Tibial nerve (tissue), 4 donors: ENCODE results near the gene TRAF6. TPM values are rescaled to one million over a fixed set of nuclear protein-coding genes. Genes with fewer than 3 reads are reported as not detected.

Experiments
- DNase-seq, 2 donors: peaks; one replicate each; pipeline ENCODE4 v3.0.0-alpha.2; 2019; ENCODE audit warnings: low spot score in 2 of 2
- H3K27ac ChIP-seq, 4 donors: fragments of 200-600 bp; sonication (generic) in 3 of 4; one replicate each; pipeline ENCODE4 v1.5.1; 2017 to 2019; ENCODE audit warnings: mild to moderate bottlenecking in 1 of 4
- H3K27me3 ChIP-seq, 2 donors: fragments of 200-600 bp; sonication (generic) in 1 of 2; one replicate each; pipeline versions ENCODE4 v1.5.1 to v1.6.0; 2017 to 2019
- H3K36me3 ChIP-seq, 3 donors: fragments of 200-600 bp; sonication (generic); one replicate each; pipeline ENCODE4 v1.5.1; 2018 to 2019
- H3K4me1 ChIP-seq, 4 donors: fragments of 200-600 bp; sonication (generic) in 3 of 4; one replicate each; pipeline ENCODE4 v1.5.1; 2017 to 2019
- H3K4me3 ChIP-seq, 4 donors: fragments of 200-600 bp; sonication (generic) in 3 of 4; one replicate each; pipeline ENCODE4 v1.5.1; 2017 to 2019; ENCODE audit warnings: mild to moderate bottlenecking in 1 of 4, moderate library complexity in 1 of 4
- H3K9me3 ChIP-seq, 4 donors: fragments of 200-600 bp; sonication (generic) in 3 of 4; one replicate each; pipeline ENCODE4 v1.5.1; 2017 to 2019
- CTCF ChIP-seq, 5 experiments: fragments of 200-600 bp in 3 of 5; fragments of 450-650 bp in 2 of 5; sonication (generic) in 3 of 5; IDR thresholded peaks; one replicate each; pipeline ENCODE4 v1.5.1; 2016 to 2019; ENCODE audit warnings: antibody characterized with exemption in 5 of 5, mild to moderate bottlenecking in 3 of 5, moderate library complexity in 2 of 5
- EP300 ChIP-seq, 2 donors: sonication (generic); formaldehyde crosslinking; IDR thresholded peaks; one replicate each; pipeline ENCODE4 v1.6.1; 2017; ENCODE audit warnings: antibody characterized with exemption in 2 of 2, mild to moderate bottlenecking in 1 of 2
- POLR2A ChIP-seq, 2 donors: fragments of 450-650 bp; IDR thresholded peaks; one replicate each; pipeline ENCODE4 v1.6.1; 2017; ENCODE audit warnings: antibody characterized with exemption in 2 of 2, mild to moderate bottlenecking in 2 of 2, moderate library complexity in 2 of 2
- WGBS, 2 donors: methylation state at CpG; one replicate each; pipeline ENCODE4 v1.1.5; 2018; 5-methylcytosine and 5-hydroxymethylcytosine counted together
- total RNA-seq, 4 donors: library from RNA; depleted of rRNA; stranded (reverse); fragments of >200 nt; gene quantifications; one replicate each; pipeline ENCODE4 v1.1.0, GENCODE V29; 2016

Gene TRAF6
- total RNA-seq, 4 donors from 2014 or later = 9.9 to 17.7 (median 13.8) TPM

GRCh38 chr11:36471577-36471976, 38.5 kb downstream of the TRAF6 start:
- Histone ChIP-seq H3K4me1 (peaks cover 0 to 15% (median 0%) of the 10 kb centered on the region in 4 donors), H3K27ac (no peak overlapping the region), H3K4me3 (no peak overlapping the region), H3K9me3 (no peaks in the 10 kb centered on the region), H3K36me3 (peaks cover 0 to 5% (median 0%) of the 10 kb centered on the region in 3 donors), H3K27me3 (no peaks in the 10 kb centered on the region)
- no peak for DNase-seq
- WGBS, 2 donors = 87 to 91% methylated on average over 1 of the region's 1 CpG
- TF ChIP-seq POLR2A (IDR thresholded peaks at IDR 0.05) = no peak
- TF ChIP-seq EP300 (IDR thresholded peaks at IDR 0.05) = no peak
- no peak for TF ChIP-seq CTCF (IDR thresholded peaks at IDR 0.05)

GRCh38 chr11:36469881-36470802, 39.9 kb downstream of the TRAF6 start:
- no peaks in the 10 kb centered on the region for H3K27me3 ChIP-seq
- TF ChIP-seq EP300 (IDR thresholded peaks at IDR 0.05) (no peak), POLR2A (IDR thresholded peaks at IDR 0.05) (no peak), CTCF (IDR thresholded peaks at IDR 0.05) (no peak)
- H3K9me3 ChIP-seq = no peaks in the 10 kb centered on the region
- H3K36me3 ChIP-seq = peaks cover 0 to 17% (median 0%) of the 10 kb centered on the region in 3 donors
- H3K4me3 ChIP-seq = no peak overlapping the region
- DNase-seq = no peak
- no peak overlapping the region for H3K27ac ChIP-seq
- 39 to 42% methylated on average over 5 of the region's 5 CpGs for WGBS, 2 donors
- H3K4me1 ChIP-seq = peaks cover 0 to 15% (median 0%) of the 10 kb centered on the region in 4 donors

- no peak overlapping the region for H3K27ac ChIP-seq
- 47 to 57% methylated on average over 2 of the region's 2 CpGs for WGBS, 2 donors
- no peaks in the 10 kb centered on the region for H3K9me3 ChIP-seq
Observed at GRCh38 chr11:36469063-36469462, 41.0 kb downstream of the TRAF6 start.

GRCh38 chr11:36467916-36468315, 42.2 kb downstream of the TRAF6 start:
- DNase-seq = no peak
- Histone ChIP-seq H3K9me3 (no peaks in the 10 kb centered on the region), H3K4me3 (no peak overlapping the region), H3K27me3 (no peaks in the 10 kb centered on the region), H3K36me3 (peaks cover 0 to 23% (median 0%) of the 10 kb centered on the region in 3 donors), H3K27ac (no peak overlapping the region), H3K4me1 (peaks cover 0 to 15% (median 0%) of the 10 kb centered on the region in 4 donors)
- WGBS, 2 donors = 78 to 94% methylated on average over 1 of the region's 1 CpG
- TF ChIP-seq EP300 (IDR thresholded peaks at IDR 0.05) (no peak), POLR2A (IDR thresholded peaks at IDR 0.05) (no peak), CTCF (IDR thresholded peaks at IDR 0.05) (no peak)

More at GRCh38 chr11:36469063-36469462, 41.0 kb downstream of the TRAF6 start:
- no peak for TF ChIP-seq CTCF (IDR thresholded peaks at IDR 0.05)
- no peak for TF ChIP-seq EP300 (IDR thresholded peaks at IDR 0.05)
- no peak for TF ChIP-seq POLR2A (IDR thresholded peaks at IDR 0.05)
- H3K4me1 ChIP-seq = peaks cover 0 to 15% (median 0%) of the 10 kb centered on the region in 4 donors
- DNase-seq = no peak
- H3K27me3 ChIP-seq = no peaks in the 10 kb centered on the region
- H3K36me3 ChIP-seq = peaks cover 0 to 17% (median 0%) of the 10 kb centered on the region in 3 donors
- H3K4me3 ChIP-seq = no peak overlapping the region

GRCh38 chr11:36467012-36467411, 43.1 kb downstream of the TRAF6 start:
- Histone ChIP-seq H3K4me3 (no peak overlapping the region), H3K36me3 (peaks cover 0 to 32% (median 0%) of the 10 kb centered on the region in 3 donors), H3K4me1 (peaks cover 0 to 15% (median 0%) of the 10 kb centered on the region in 4 donors), H3K9me3 (no peaks in the 10 kb centered on the region), H3K27ac (no peak overlapping the region), H3K27me3 (no peaks in the 10 kb centered on the region)
- no peak for DNase-seq
- WGBS, 2 donors = 94 to 100% methylated on average over 3 of the region's 3 CpGs
- no peak for TF ChIP-seq POLR2A (IDR thresholded peaks at IDR 0.05)
- TF ChIP-seq CTCF (IDR thresholded peaks at IDR 0.05) = no peak
- no peak for TF ChIP-seq EP300 (IDR thresholded peaks at IDR 0.05)
